ENCODE measurements around the gene LIN28A.

LIN28A gene

GRCh38 chr1:26410706-26411623 is at the start of gene LIN28A:
LIN28A (plus strand) TSS chr1:26410817; CDS start chr1:26410892, 75 bp downstream.
- POLR2A ChIA-PET: no interaction called here
- Histone ChIP-seq H3K27ac (ENCODE audit: extremely low read depth, low read depth, low read length) (no peak within 1 kb of the TSS), H3K9me3 (ENCODE audit: control insufficient read depth, insufficient read depth, low read depth, low read length) (no peaks in the 10 kb centered on the region), H3K4me1 (ENCODE audit: control insufficient read depth, insufficient read depth, low read length) (no peaks in the 10 kb centered on the region), H3K36me3 (ENCODE audit: control insufficient read depth in 2 of 2, insufficient read depth in 1 of 2, low read length in 2 of 2) (no peaks in the 10 kb centered on the region), H3K4me3 (ENCODE audit: low read depth, low read length) (no peak within 1 kb of the TSS)
- CTCF ChIA-PET: interaction anchor here (0.6 kb wide), 1 partner anchor 204 kb away, joined by 5 read pairs; no protein-coding TSS in a partner anchor
- TF ChIP-seq ZNF658 (tag by site-specific recombination; IDR thresholded peaks at IDR 0.05): no peak
- TF ChIP-seq ZSCAN18 (tag by site-specific recombination; IDR thresholded peaks at IDR 0.05): no peak
- no peak for TF ChIP-seq ZNF501 (tag by site-specific recombination; IDR thresholded peaks at IDR 0.05)
- no peak for TF ChIP-seq ZNF473 (tag by site-specific recombination; IDR thresholded peaks at IDR 0.05)
- TF ChIP-seq MYNN (tag by site-specific recombination; IDR thresholded peaks at IDR 0.05; ENCODE audit: borderline replicate concordance): no peak
- TF ChIP-seq IKZF3 (tag by site-specific recombination; IDR thresholded peaks at IDR 0.05): no peak
- no peak for TF ChIP-seq HOXD13 (CRISPR knock-in tag; IDR thresholded peaks at IDR 0.05; ENCODE audit: borderline replicate concordance)
- TF ChIP-seq ZNF530 (tag by site-specific recombination; IDR thresholded peaks at IDR 0.05; ENCODE audit: low read depth): no peak
- no peak for TF ChIP-seq ZNF76 (tag by site-specific recombination; IDR thresholded peaks at IDR 0.05; ENCODE audit: borderline replicate concordance, low read depth)
- TF ChIP-seq SP7 (tag by site-specific recombination; IDR thresholded peaks at IDR 0.05): no peak
- no peak for TF ChIP-seq WT1 (tag by site-specific recombination; IDR thresholded peaks at IDR 0.05)
- no peak for TF ChIP-seq ZNF596 (tag by site-specific recombination; IDR thresholded peaks at IDR 0.05)

- H3K9me3 ChIP-seq (ENCODE audit: control insufficient read depth, insufficient read depth, low read depth, low read length): no peaks in the 10 kb centered on the region
- POLR2A ChIA-PET: no interaction called here
- no peaks in the 10 kb centered on the region for H3K36me3 ChIP-seq (ENCODE audit: control insufficient read depth in 2 of 2, insufficient read depth in 1 of 2, low read length in 2 of 2)
- H3K4me1 ChIP-seq (ENCODE audit: control insufficient read depth, insufficient read depth, low read length): no peaks in the 10 kb centered on the region
- no peak overlapping the region for H3K4me3 ChIP-seq (ENCODE audit: low read depth, low read length)
- TF ChIP-seq ZNF610 (tag by site-specific recombination; IDR thresholded peaks at IDR 0.05; ENCODE audit: borderline replicate concordance): no peak
- no peak for TF ChIP-seq ZNF785 (tag by site-specific recombination; IDR thresholded peaks at IDR 0.05)
- TF ChIP-seq, protein P1, sequence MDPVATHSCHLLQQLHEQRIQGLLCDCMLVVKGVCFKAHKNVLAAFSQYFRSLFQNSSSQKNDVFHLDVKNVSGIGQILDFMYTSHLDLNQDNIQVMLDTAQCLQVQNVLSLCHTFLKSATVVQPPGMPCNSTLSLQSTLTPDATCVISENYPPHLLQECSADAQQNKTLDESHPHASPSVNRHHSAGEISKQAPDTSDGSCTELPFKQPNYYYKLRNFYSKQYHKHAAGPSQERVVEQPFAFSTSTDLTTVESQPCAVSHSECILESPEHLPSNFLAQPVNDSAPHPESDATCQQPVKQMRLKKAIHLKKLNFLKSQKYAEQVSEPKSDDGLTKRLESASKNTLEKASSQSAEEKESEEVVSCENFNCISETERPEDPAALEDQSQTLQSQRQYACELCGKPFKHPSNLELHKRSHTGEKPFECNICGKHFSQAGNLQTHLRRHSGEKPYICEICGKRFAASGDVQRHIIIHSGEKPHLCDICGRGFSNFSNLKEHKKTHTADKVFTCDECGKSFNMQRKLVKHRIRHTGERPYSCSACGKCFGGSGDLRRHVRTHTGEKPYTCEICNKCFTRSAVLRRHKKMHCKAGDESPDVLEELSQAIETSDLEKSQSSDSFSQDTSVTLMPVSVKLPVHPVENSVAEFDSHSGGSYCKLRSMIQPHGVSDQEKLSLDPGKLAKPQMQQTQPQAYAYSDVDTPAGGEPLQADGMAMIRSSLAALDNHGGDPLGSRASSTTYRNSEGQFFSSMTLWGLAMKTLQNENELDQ (tag by site-specific recombination; IDR thresholded peaks at IDR 0.05; ENCODE audit: low read depth): no peak
- TF ChIP-seq, protein P2, sequence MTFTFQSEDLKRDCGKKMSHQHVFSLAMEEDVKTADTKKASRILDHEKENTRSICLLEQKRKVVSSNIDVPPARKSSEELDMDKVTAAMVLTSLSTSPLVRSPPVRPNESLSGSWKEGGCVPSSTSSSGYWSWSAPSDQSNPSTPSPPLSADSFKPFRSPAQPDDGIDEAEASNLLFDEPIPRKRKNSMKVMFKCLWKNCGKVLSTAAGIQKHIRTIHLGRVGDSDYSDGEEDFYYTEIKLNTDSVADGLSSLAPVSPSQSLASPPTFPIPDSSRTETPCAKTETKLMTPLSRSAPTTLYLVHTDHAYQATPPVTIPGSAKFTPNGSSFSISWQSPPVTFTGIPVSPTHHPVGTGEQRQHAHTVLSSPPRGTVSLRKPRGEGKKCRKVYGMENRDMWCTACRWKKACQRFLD (tag by site-specific recombination; IDR thresholded peaks at IDR 0.05): no peak
- TF ChIP-seq ZNF473 (tag by site-specific recombination; IDR thresholded peaks at IDR 0.05): no peak
- TF ChIP-seq ZNF560 (tag by site-specific recombination; IDR thresholded peaks at IDR 0.05; ENCODE audit: borderline replicate concordance): no peak
- TF ChIP-seq ZNF501 (tag by site-specific recombination; IDR thresholded peaks at IDR 0.05): no peak
- TF ChIP-seq ZSCAN16 (tag by site-specific recombination; IDR thresholded peaks at IDR 0.05): no peak
- TF ChIP-seq ZNF223 (tag by site-specific recombination; IDR thresholded peaks at IDR 0.05): no peak
- no peak for TF ChIP-seq ZNF132 (tag by site-specific recombination; IDR thresholded peaks at IDR 0.05; ENCODE audit: borderline replicate concordance)
- TF ChIP-seq GLIS2 (tag by site-specific recombination; IDR thresholded peaks at IDR 0.05): no peak
- TF ChIP-seq ZNF239 (tag by site-specific recombination; IDR thresholded peaks at IDR 0.05): no peak
- no peak for TF ChIP-seq ZNF776 (tag by site-specific recombination; IDR thresholded peaks at IDR 0.05; ENCODE audit: borderline replicate concordance)
- H3K27ac ChIP-seq (ENCODE audit: extremely low read depth, low read depth, low read length): no peak overlapping the region
- CTCF ChIA-PET: interaction anchor here (0.6 to 3.8 kb wide), 12 partner anchors 9 to 370 kb away, joined by 3 to 81 read pairs (median 3); no protein-coding TSS in a partner anchor
Observed at GRCh38 chr1:26361605-26362122, 49.0 kb upstream of the LIN28A start.

All from HEK293 (cell line).